ENCODE data around the gene SYNJ2. TPM values are rescaled to one million over a fixed set of nuclear protein-coding genes. Genes with fewer than 3 reads are reported as not detected.
A peak's percentile ranks its signal among the peaks of the same experiment; 100 is the strongest.

SYNJ2 gene
- polyA plus RNA-seq, 2 of the 4 experiments (the other 2 are of a cell fraction), result 22.3 to 26.5 TPM

- TF ChIP-seq KDM1A (IDR thresholded peaks at IDR 0.05; ENCODE audit: low read depth) (no peak), NPAS2 (CRISPR knock-in tag; IDR thresholded peaks at IDR 0.05; ENCODE audit: borderline replicate concordance) (0 out of 2 replicates have a peak, but pooled peaks have one; percentile 22), SREBF2 (IDR thresholded peaks at IDR 0.05) (no peak), NFE2L2 (conservative IDR thresholded peaks at IDR 0.05; ENCODE audit: low read length) (no peak), EHMT2 (IDR thresholded peaks at IDR 0.05; ENCODE audit: low read depth) (no peak), NR3C1 (IDR thresholded peaks at IDR 0.05) (no peak), TFCP2L1 (CRISPR knock-in tag; IDR thresholded peaks at IDR 0.05) (peak; percentile 36; the same call in 1 of the 2 replicates)
Measured at GRCh38 chr6:158040804-158041347, 59.2 kb downstream of the SYNJ2 start (continued).

- peaks cover 71% of the 10 kb centered on the region for H3K4me1 ChIP-seq
- H3K4me3 ChIP-seq, result no peak overlapping the region; the same call in 2 of the 3 replicates
- H3K4me2 ChIP-seq, result peak overlapping the region; percentile 90
- DNase-seq (ENCODE audit: low read depth in 1 of 2, low spot score in 1 of 2) (no peak), ATAC-seq (0 out of 6 replicates have a peak, but pooled peaks of 1 of the 2 experiments have one; percentile 1), FAIRE-seq (no peak)
- H3K9me3 ChIP-seq, result no peaks in the 10 kb centered on the region
- WGBS (ENCODE audit: missing lambda C conversion rate), result 55% methylated on average over 4 of the region's 4 CpGs
- ChIA-PET CTCF (interaction anchor here (0.9 to 4.4 kb wide), 7 partner anchors 10 to 50 kb away, joined by 3 to 25 read pairs (median 4); no protein-coding TSS in a partner anchor), POLR2A (interaction anchor here (0.7 kb wide), 1 partner anchor 16 kb away, joined by 4 read pairs; no protein-coding TSS in a partner anchor)
- peak overlapping the region; percentile 94 to 100 for H3K27ac ChIP-seq
- TF ChIP-seq MYC (IDR thresholded peaks at IDR 0.05; ENCODE audit: borderline replicate concordance, low read length) (no peak), KDM5A (IDR thresholded peaks at IDR 0.05) (no peak), CBX8 (IDR thresholded peaks at IDR 0.05) (no peak), RNF2 (IDR thresholded peaks at IDR 0.05; ENCODE audit: borderline replicate concordance, low read depth) (no peak), BCL3 (IDR thresholded peaks at IDR 0.05) (no peak), SREBF2 (IDR thresholded peaks at IDR 0.05) (no peak), HOXA7 (CRISPR knock-in tag; IDR thresholded peaks at IDR 0.05) (no peak), JUNB (IDR thresholded peaks at IDR 0.05) (no peak), FOSL2 (IDR thresholded peaks at IDR 0.05) (no peak), FOSL2 (CRISPR knock-in tag; IDR thresholded peaks at IDR 0.05) (no peak), ZC3H11A (IDR thresholded peaks at IDR 0.05) (no peak), RAD21 (conservative IDR thresholded peaks at IDR 0.05 in 1 of 2, IDR thresholded peaks at IDR 0.05 in 1 of 2) (no peak), TFCP2L1 (CRISPR knock-in tag; IDR thresholded peaks at IDR 0.05) (no peak), EHF (CRISPR knock-in tag; IDR thresholded peaks at IDR 0.05) (no peak), RFX5 (IDR thresholded peaks at IDR 0.05) (no peak)
Measured at GRCh38 chr6:158041370-158041769, 59.7 kb downstream of the SYNJ2 start.

GRCh38 chr6:158041788-158042187 is 60.1 kb downstream of the SYNJ2 start:
- FAIRE-seq (no peak), ATAC-seq (no peak), DNase-seq (ENCODE audit: low read depth in 1 of 2, low spot score in 1 of 2) (no peak)
- Histone ChIP-seq H3K4me1 (peaks cover 75% of the 10 kb centered on the region), H3K27ac (peak overlapping the region; percentile 94 to 100), H3K9me3 (no peaks in the 10 kb centered on the region), H3K4me3 (no peak overlapping the region; the same call in 2 of the 3 replicates), H3K4me2 (peak overlapping the region; percentile 90)
- ChIA-PET POLR2A (no interaction called here), CTCF (interaction anchor here (1.0 to 4.4 kb wide), 6 partner anchors 10 to 30 kb away, joined by 3 to 25 read pairs (median 4); no protein-coding TSS in a partner anchor)
- no peak for TF ChIP-seq HEYL (CRISPR knock-in tag; IDR thresholded peaks at IDR 0.05)
- TF ChIP-seq RFX5 (IDR thresholded peaks at IDR 0.05), result no peak
- no peak for TF ChIP-seq GATA3 (IDR thresholded peaks at IDR 0.05; ENCODE audit: borderline replicate concordance)
- TF ChIP-seq RNF2 (IDR thresholded peaks at IDR 0.05; ENCODE audit: borderline replicate concordance, low read depth), result no peak
- 87% methylated on average over 12 of the region's 12 CpGs for WGBS (ENCODE audit: missing lambda C conversion rate)
